GM08714 (cell line): ENCODE data around the gene CDYL.

Source experiments
- H3K4me3 ChIP-seq: fragments of 200-500 bp; sonication (Bioruptor generic); 2 replicates; pipeline ENCODE4 v1.5.1; 2014; ENCODE audit warnings: mild to moderate bottlenecking, low read length, inconsistent platforms
- ZNF274 ChIP-seq: IDR thresholded peaks from 2 replicates; pipeline ENCODE4 v1.6.1; 2012; ENCODE audit warnings: mild to moderate bottlenecking, low read depth, low read length

Gene CDYL

DNA sequence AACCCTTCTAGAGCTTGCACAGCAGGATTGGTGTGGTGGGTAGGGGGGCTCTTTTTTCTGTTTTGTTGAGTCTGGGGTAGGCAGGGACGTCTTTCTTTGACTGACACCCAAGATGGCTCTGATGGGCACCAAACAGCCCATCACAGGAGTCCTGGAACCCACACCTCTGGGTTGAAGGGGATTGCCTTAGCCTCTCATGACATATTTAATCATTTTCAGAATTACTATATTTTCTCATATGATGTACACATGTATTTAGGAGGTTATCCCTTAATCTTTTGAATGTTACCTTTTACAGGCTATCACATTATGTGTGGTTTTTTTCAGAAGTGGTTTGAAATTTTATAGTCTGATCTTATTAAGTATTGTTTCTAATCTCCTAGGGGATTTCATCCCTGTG is 163.0 kb downstream of the CDYL start:
- no peak for TF ChIP-seq ZNF274
- no peak overlapping the region for H3K4me3 ChIP-seq

DNA sequence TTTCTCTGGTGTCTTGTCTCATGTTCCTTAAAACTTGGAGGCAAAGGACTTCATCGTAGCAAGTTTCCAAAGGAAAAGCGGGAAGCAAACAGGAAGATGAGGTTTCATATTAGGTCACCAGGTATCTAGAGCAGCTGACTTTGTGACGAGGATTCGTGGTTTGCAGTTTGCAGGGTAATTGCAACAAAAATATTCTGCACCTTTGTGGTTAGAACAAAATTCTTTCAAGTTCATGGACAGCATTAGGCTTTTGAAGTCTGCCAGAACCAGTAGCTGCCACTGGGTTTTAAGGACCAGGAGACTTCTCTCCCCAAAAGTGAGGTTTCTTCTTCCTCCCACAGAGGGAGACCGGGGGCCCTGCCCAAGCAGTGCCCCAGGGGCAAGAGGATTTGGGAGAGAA is 164.2 kb downstream of the CDYL start:
- no peak overlapping the region for H3K4me3 ChIP-seq
- no peak for TF ChIP-seq ZNF274

DNA sequence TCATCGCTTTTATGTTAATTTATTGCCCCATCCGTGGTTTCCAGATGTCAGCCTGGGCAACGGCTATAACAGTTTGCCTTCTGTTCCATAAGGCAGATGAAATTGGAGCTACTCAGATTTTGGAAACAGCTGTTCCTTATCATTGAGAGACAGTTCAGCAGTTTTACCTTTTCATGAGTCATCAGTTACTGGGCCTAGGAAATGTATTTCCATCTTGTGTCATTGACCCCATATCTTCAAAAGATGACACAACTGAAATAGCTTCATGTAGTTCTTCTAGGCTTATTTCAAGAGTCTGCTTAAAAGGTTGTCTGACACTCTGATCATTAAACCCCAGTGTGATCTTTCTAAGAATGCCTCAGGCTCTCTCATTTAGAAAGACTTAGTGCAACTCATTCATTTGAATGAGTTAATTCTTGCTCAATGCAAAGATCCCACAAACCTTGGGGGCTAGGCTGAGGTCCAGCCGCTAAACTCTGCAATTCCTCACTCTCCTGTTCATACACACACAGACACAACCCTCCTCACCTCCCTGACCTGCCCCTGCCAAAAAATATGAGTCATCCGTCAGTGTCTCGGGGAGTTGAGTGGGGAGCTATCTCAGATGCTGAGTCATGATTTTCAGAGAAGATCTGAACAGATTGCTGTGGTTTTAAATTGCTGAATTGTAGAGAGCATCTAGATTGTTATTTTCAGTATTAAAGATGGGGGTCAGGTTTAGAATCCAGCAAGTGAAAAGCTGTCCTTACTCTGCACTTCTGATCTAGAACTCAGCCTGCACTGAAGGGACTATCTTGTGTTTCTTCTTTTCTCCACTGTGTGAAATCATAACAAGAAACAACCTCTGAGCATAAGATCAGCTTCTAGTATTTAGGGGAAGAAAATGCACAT is 165.8 kb downstream of the CDYL start:
- H3K4me3 ChIP-seq: no peak overlapping the region
- no peak for TF ChIP-seq ZNF274

DNA sequence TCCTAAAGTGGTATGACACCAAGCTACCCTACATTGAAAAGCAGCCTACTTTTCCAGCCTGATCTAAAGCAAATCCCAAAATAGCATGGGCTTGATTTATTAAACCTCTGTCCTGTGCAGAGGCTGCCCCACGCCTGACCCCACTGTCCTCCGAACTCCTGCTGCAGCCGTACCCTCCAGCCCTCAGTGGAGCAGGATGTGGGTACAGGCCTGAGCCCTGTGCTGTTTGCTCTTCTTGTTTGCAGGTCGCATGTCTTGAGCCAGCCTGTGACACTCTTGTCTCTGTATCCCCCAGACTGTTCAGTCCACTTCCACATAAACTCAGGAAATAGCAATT is 166.4 kb downstream of the CDYL start:
- no peak overlapping the region for H3K4me3 ChIP-seq
- TF ChIP-seq ZNF274: no peak

DNA sequence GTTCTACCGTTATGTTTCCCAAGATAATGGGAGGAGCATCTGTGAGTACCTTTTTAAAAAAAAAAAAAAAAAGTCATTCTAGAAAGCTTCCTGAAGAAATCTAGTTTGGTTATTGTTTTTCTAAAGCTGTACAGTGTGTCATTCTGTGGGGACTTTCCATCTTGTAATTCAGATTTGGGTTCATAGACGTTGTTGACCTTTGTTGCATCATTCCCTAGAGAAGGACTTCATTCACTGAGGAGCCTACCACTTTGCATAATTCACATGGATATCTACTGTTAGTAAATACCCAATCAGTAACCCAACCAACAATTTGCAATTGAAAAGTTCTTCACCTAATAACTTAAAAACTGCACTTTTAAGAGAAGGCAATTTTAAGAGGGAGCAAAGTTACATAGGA is 167.5 kb downstream of the CDYL start:
- no peak overlapping the region for H3K4me3 ChIP-seq

DNA sequence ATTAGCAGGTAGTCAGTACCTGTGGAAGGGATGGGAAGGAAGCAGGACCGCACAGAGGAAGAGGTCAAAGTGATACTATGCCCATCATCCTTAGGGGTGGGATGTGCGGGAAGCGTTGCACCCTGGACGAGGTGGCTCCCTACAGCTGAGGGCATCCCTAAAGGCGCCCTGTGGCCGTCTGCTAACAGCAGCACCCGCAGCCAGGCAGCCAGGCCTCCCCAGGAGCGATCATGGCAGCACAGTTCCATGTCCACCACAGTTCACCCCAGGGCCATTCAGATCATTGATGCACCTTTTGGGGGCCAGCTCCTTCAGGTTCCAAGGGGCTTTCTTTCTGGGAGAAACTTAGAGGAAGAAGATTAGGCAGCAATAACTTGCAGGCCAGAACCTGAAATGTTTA is 168.1 kb downstream of the CDYL start:
- no peak overlapping the region for H3K4me3 ChIP-seq
- TF ChIP-seq ZNF274: no peak

More for the DNA sequence above, 167.5 kb downstream of the CDYL start:
- TF ChIP-seq ZNF274: no peak

DNA sequence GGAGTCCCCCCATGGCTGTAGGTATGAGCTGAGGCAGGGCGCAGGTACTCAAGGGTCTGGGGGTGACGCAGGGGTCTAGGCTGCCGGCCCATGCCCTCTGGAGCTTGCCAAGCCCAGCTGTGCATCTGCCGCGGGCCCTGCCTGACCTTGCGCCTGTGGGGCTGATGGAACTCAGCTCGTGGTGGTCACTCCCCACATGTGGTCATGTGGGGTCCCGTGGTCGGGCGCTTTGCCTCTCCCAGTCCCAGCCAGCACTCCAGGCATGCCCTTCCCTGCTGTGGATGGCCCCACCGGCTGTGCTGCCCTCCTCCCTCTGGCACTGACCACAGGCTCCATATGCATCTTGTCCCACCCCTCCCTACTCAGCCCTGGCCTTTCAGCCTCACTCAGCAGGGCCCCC is 170.3 kb downstream of the CDYL start:
- H3K4me3 ChIP-seq: no peak overlapping the region
- TF ChIP-seq ZNF274: no peak

DNA sequence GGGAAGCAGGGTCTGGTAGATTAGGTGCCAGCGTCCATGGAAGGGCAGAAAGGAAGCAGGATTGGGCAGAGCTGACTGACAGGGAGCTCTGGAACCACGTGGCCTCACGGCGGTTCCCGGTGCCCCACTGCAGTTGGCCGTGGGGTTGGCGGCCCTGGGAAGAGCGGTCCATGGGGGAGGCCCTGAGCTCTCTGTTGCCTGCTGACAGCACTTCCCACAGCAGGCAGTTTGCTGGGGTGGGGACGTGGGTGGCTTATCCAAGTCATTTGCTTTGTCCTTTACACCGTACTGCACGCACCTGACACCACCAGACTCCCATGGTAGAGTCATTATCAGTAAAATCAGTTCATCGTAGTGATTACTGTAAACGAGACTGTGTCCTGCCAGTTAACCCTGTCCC is 171.5 kb downstream of the CDYL start:
- no peak overlapping the region for H3K4me3 ChIP-seq
- TF ChIP-seq ZNF274: no peak

DNA sequence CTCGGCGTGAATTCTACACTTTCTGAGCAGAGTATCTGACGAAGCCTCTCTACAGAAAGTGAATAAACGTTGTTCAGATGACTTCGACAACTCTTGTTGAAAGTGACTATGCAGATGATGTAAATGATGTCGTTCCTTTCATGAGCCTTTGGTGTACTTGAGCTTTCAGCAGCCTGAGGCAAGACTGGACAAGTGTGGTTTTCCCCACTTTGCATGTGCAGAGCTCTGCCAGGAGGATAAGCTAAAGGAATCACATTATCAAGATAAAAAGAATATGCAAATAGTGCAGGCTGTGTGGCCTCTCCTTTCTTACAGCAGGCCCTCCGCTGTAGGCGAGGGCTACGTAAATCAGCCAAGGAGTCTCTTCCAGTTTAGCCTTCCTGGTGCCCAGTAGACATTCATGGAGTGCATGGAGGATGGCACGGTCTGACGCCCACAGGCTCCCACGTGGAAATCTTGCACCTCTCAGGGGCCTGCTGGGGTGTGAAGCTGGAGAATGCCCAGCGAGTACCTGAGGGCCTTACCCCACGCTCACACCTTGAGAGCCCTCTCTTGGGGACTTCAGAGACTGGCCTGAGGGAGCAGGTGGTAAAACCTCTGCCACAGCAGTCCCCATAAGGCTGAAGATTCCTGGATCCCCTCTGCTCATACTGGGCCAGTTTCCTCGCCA is 172.7 kb downstream of the CDYL start:
- TF ChIP-seq ZNF274: no peak

DNA sequence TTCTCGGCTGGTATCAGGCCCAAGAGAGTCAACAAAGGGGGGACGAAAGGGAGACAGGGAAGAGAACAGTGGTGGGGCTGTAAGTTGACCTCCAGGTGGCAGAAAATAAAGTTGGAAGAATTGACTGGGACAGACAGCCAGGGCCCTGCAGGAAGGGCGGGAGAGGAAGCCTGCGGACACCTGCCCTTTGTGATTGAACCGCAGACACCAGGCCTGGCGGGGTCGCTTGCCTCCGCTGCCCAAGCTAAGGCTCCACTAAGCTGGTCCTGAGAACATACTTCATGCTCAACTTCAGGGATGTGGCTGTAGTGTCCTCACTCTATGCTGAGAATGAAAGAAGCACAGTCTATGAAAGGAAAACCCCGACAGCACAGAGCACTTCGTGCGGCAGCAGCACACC is 173.9 kb downstream of the CDYL start:
- H3K4me3 ChIP-seq: no peak overlapping the region
- no peak for TF ChIP-seq ZNF274

More for the DNA sequence above, 172.7 kb downstream of the CDYL start:
- H3K4me3 ChIP-seq: no peak overlapping the region

DNA sequence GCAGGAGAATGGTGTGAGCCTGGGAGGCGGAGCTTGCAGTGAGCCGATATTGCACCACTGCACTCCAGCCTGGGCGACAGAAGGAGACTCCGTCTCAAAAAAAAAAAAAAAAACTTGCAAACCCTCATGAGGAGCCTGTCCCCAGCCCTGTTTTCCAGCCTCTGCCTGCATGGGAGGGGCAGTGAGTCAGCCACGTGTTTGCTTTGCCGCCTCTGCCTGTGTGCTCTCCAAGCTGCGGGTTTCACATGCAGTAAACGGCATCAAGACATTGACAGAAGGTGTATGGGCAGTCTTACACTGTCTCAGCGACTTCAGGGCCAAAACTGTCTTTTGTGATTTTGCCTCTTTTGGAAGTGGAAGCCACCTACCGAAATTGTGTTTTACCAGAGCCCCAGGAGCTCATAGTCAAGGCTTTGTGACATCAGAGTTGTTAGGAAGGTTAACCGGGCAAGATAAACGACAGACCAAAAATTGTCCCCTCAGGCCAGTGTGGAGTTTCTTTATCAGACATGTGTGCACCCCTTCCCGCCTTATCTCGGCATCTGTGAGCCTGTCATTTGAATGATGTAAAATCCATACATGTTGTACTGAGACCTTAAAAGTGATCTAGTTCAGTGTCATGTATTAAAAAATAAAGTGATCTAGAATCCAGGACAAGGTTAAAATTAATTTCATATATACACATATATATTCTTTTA is 174.8 kb downstream of the CDYL start:
- TF ChIP-seq ZNF274: no peak
- H3K4me3 ChIP-seq: no peak overlapping the region

DNA sequence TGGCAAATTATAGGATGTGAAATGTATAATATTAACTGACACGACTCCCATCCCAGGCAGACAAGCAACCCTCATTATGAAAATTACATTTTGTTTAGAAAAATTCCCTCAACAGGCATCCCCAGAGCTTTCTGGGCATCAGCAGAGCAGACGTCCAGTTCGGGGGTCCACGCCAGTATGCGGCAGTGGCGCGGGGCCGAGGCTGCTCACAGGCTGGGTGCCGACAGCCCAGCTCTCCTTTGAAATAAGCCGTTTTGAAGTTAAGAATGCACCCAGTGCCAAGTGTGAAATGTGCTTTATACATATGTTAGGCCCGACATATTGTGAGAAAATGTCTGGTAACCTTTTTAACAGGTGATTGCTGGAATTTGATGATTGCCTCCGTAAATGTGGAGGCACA is 177.2 kb downstream of the CDYL start:
- no peak for TF ChIP-seq ZNF274
- H3K4me3 ChIP-seq: no peak overlapping the region

DNA sequence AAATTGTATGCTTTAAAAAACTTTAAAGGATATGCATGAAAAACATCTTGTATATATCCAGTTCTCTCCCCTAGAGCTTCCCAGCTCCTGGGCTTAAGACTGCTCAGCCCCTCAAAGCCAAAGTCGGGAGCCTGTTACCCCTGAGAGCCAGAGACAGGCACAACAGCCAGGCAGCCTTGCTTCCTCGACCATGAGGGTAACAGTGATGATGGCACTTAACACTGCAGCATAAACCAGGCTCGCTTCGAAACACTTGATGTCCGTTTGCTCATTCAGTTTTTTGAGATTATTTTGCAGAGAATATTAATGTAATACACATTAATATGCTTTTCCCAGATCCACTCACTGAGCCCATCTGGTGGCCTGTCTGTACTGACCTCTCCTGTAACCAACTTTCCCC is 180.4 kb downstream of the CDYL start:
- H3K4me3 ChIP-seq: no peak overlapping the region
- no peak for TF ChIP-seq ZNF274

DNA sequence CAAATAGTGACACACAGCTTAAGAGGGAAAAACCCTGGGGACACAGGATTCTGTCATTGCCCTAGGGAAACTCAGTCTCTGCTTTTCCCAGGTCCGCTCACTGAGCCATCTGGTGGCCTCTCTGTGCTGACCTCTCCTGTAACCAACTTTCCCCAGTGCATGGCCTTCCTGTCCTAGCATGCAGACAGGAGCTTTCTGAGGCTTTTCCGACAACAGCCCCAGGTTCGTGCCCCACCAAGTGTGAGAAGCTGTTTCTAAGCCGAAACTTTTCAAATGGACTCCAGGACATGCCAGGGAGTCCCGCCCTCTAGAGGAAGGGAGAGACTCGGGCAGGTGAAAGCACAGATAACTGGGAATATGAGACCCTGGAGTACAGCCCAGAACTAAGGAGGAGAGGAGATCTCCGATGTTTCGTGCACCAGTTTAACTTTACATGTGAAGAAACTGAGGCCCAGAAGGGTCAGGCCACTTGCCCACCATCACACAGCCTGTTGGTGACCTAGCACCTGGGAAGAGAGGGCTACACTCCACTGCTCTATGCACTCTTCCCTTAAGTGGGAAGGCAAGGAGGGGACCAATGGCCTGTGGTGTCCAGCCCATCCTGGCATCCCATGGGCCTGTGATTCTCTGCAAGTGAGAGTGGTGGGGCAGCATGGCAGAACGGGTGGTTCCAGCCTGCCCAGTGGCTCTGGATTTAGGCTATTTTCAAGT is 181.5 kb downstream of the CDYL start:
- no peak overlapping the region for H3K4me3 ChIP-seq
- no peak for TF ChIP-seq ZNF274
